HepG2 (cell line): ENCODE data around the gene SV2A. TPM values are rescaled to one million over a fixed set of nuclear protein-coding genes. Genes with fewer than 3 reads are reported as not detected.
A peak's percentile ranks its signal among the peaks of the same experiment; 100 is the strongest.

Source experiments
- ADNP ChIP-seq: sonication (generic); formaldehyde crosslinking; IDR thresholded peaks from 2 replicates; pipeline ENCODE4 v1.4.0; 2020; ENCODE audit warnings: missing genetic modification reagents
- CENPT ChIP-seq: sonication (generic); formaldehyde crosslinking; IDR thresholded peaks from 2 replicates; pipeline ENCODE4 v1.8.0; 2022; ENCODE audit warnings: low read depth, mild to moderate bottlenecking, moderate library complexity, missing genetic modification reagents
- EHMT2 ChIP-seq: fragments of 200-600 bp; sonication (generic); IDR thresholded peaks from 2 replicates; pipeline ENCODE4 v1.7.0; 2017; ENCODE audit warnings: antibody characterized with exemption, low read depth, low read length, borderline replicate concordance
- ETV5 ChIP-seq: IDR thresholded peaks from 2 replicates; pipeline ENCODE4 v1.6.1; 2018; ENCODE audit warnings: missing biosample characterization, missing genetic modification reagents, inconsistent platforms, borderline replicate concordance
- KLF16 ChIP-seq, 2 experiments: sonication (generic) in 1 of 2; formaldehyde crosslinking in 1 of 2; IDR thresholded peaks; 2 replicates each; pipeline versions ENCODE4 v1.6.1 to v1.8.0; 2016 to 2023; ENCODE audit warnings: missing genetic modification reagents in 2 of 2, missing compliant biosample characterization in 1 of 2
- MLLT10 ChIP-seq: sonication (generic); formaldehyde crosslinking; IDR thresholded peaks from 2 replicates; pipeline ENCODE4 v1.4.0; 2020; ENCODE audit warnings: missing genetic modification reagents
- NCOR1 ChIP-seq: fragments of 200-600 bp; sonication (generic); IDR thresholded peaks from 2 replicates; pipeline ENCODE4 v1.7.0; 2017; ENCODE audit warnings: antibody characterized with exemption, low read length, borderline replicate concordance
- NR2F2 ChIP-seq: IDR thresholded peaks from 2 replicates; pipeline ENCODE4 v1.6.1; 2012; ENCODE audit warnings: low read depth, inconsistent platforms, borderline replicate concordance
- SP4 ChIP-seq: sonication (generic); formaldehyde crosslinking; IDR thresholded peaks from 2 replicates; pipeline ENCODE4 v1.8.1; 2023; ENCODE audit warnings: mild to moderate bottlenecking, missing genetic modification reagents
- TCF12 ChIP-seq, 2 experiments: fragments of 450-650 bp in 1 of 2; sonication (generic) in 1 of 2; formaldehyde crosslinking in 1 of 2; IDR thresholded peaks; 2 replicates each; pipeline versions ENCODE4 v1.6.1 to v1.8.0; 2017 to 2022; ENCODE audit warnings: antibody characterized with exemption in 1 of 2, mild to moderate bottlenecking in 1 of 2, missing genetic modification reagents in 1 of 2, moderate library complexity in 1 of 2
- ZBTB21 ChIP-seq: sonication (generic); formaldehyde crosslinking; IDR thresholded peaks from 2 replicates; pipeline ENCODE4 v1.4.0; 2020; ENCODE audit warnings: missing genetic modification reagents
- ZNF205 ChIP-seq: IDR thresholded peaks from 2 replicates; pipeline ENCODE4 v1.6.1; 2018; ENCODE audit warnings: missing biosample characterization, missing genetic modification reagents
- ZNF317 ChIP-seq: sonication (generic); formaldehyde crosslinking; IDR thresholded peaks from 2 replicates; pipeline ENCODE4 v1.5.0; 2020; ENCODE audit warnings: mild to moderate bottlenecking, missing genetic modification reagents
- ZNF350 ChIP-seq: sonication (generic); formaldehyde crosslinking; IDR thresholded peaks from 2 replicates; pipeline ENCODE4 v1.4.0; 2020; ENCODE audit warnings: mild to moderate bottlenecking, low read depth, missing genetic modification reagents, borderline replicate concordance
- ZNF546 ChIP-seq: sonication (generic); formaldehyde crosslinking; conservative IDR thresholded peaks from 2 replicates; pipeline ENCODE4 v1.8.1; 2023; ENCODE audit warnings: mild to moderate bottlenecking, missing genetic modification reagents
- ZNF605 ChIP-seq: sonication (generic); formaldehyde crosslinking; IDR thresholded peaks from 2 replicates; pipeline ENCODE4 v1.8.0; 2022; ENCODE audit warnings: mild to moderate bottlenecking, missing genetic modification reagents
- ZNF709 ChIP-seq: sonication (generic); formaldehyde crosslinking; IDR thresholded peaks from 2 replicates; pipeline ENCODE4 v1.5.0; 2020; ENCODE audit warnings: mild to moderate bottlenecking, missing genetic modification reagents
- ZNF75D ChIP-seq: sonication (generic); formaldehyde crosslinking; IDR thresholded peaks from 2 replicates; pipeline ENCODE4 v1.8.1; 2023; ENCODE audit warnings: missing genetic modification reagents, mild to moderate bottlenecking, borderline replicate concordance
- ZNF768 ChIP-seq: sonication (generic); formaldehyde crosslinking; IDR thresholded peaks from 2 replicates; pipeline ENCODE4 v1.4.0; 2020; ENCODE audit warnings: missing genetic modification reagents
- ZNF781 ChIP-seq: sonication (generic); formaldehyde crosslinking; IDR thresholded peaks from 2 replicates; pipeline ENCODE4 v1.5.1; 2020; ENCODE audit warnings: borderline replicate concordance, mild to moderate bottlenecking, missing genetic modification reagents; ENCODE audit errors: not compliant biosample characterization
- polyA plus RNA-seq, 8 experiments: library from polyadenylated mRNA; depleted of rRNA in 3 of 8; stranded (reverse) in 7 of 8; unstranded in 1 of 8; fragments of >200 nt; fragmentation: Illumina TruSeq in 4 of 8; extraction: Trizol in 4 of 8; gene quantifications; 2 replicates each; pipeline versions ENCODE4 v1.2.1 to v1.2.3, GENCODE V29; 2011 to 2016; ENCODE audit warnings: low read depth in 4 of 8, missing spikeins in 1 of 8, mixed read lengths in 1 of 8; ENCODE audit not compliant: insufficient read depth in 1 of 8
- total RNA-seq, 5 experiments: library from RNA; depleted of rRNA; stranded (reverse); fragments of >200 nt; fragmentation: Illumina TruSeq; extraction: Trizol; gene quantifications; 2 replicates each; pipeline ENCODE4 v1.2.3, GENCODE V29; 2016; ENCODE audit warnings: low read depth in 1 of 5
- TF ChIP-seq, protein P1 (sequence below): sonication (generic); formaldehyde crosslinking; IDR thresholded peaks from 2 replicates; pipeline ENCODE4 v1.5.1; 2020; ENCODE audit warnings: missing genetic modification reagents, mild to moderate bottlenecking, borderline replicate concordance
- TF ChIP-seq, protein P2 (sequence below): sonication (generic); formaldehyde crosslinking; IDR thresholded peaks from 2 replicates; pipeline ENCODE4 v1.4.0; 2020; ENCODE audit warnings: missing genetic modification reagents
- TF ChIP-seq, protein P3 (sequence below), 2 experiments: sonication (generic) in 1 of 2; formaldehyde crosslinking in 1 of 2; IDR thresholded peaks; 2 replicates each; pipeline versions ENCODE4 v1.4.0 to v1.6.1; 2018 to 2020; ENCODE audit warnings: missing genetic modification reagents in 2 of 2, borderline replicate concordance in 1 of 2, low read depth in 1 of 2, mild to moderate bottlenecking in 1 of 2, missing biosample characterization in 1 of 2
- TF ChIP-seq, protein P4 (sequence below): sonication (generic); formaldehyde crosslinking; IDR thresholded peaks from 2 replicates; pipeline ENCODE4 v1.8.1; 2023; ENCODE audit warnings: missing genetic modification reagents, inconsistent platforms, borderline replicate concordance

Gene SV2A
- total and polyA plus RNA-seq, 2 of the 13 experiments (the other 11 are each of a cell fraction or from before 2014, with no cell fraction given): 0.84 to 1.9 TPM

DNA sequence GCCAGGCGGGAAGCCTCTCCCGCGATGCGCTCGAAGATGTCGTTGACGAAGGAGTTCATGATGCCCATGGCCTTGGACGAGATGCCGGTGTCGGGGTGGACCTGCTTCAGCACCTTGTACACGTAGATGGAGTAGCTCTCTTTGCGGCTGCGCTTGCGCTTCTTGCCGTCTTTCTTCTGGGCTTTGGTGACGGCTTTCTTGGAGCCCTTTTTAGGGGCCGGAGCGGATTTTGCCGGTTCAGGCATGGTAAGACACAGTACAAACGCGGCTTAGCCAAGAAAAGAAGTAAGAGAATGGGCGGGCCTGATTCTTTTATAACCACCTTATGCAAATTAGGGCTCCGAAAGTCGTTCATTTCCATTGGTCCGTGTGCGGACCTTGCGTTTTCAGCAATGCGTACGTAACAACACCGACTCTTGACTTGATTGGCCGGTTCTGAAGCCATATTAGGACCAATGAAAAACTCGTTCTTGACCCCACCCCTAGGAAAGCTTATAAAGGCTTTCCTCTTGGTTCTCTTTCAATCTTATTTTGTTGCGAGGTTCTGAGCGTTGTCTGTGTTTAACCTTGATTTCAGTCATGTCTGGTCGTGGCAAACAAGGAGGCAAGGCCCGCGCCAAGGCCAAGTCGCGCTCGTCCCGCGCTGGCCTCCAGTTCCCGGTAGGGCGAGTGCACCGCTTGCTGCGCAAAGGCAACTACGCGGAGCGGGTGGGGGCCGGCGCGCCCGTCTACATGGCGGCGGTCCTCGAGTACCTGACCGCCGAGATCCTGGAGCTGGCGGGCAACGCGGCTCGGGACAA, 31.0 kb downstream of the SV2A start (continued):
- TF ChIP-seq, protein P1, sequence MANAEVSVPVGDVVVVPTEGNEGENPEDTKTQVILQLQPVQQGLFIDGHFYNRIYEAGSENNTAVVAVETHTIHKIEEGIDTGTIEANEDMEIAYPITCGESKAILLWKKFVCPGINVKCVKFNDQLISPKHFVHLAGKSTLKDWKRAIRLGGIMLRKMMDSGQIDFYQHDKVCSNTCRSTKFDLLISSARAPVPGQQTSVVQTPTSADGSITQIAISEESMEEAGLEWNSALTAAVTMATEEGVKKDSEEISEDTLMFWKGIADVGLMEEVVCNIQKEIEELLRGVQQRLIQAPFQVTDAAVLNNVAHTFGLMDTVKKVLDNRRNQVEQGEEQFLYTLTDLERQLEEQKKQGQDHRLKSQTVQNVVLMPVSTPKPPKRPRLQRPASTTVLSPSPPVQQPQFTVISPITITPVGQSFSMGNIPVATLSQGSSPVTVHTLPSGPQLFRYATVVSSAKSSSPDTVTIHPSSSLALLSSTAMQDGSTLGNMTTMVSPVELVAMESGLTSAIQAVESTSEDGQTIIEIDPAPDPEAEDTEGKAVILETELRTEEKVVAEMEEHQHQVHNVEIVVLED (CRISPR knock-in tag): no peak; the same call in 1 of the 2 replicates
- peak; percentile 76 for TF ChIP-seq ZNF768 (CRISPR knock-in tag)
- TF ChIP-seq, protein P2, sequence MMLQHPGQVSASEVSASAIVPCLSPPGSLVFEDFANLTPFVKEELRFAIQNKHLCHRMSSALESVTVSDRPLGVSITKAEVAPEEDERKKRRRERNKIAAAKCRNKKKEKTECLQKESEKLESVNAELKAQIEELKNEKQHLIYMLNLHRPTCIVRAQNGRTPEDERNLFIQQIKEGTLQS (CRISPR knock-in tag): 0 out of 2 replicates have a peak, but pooled peaks have one; percentile 26
- TF ChIP-seq ZNF605 (CRISPR knock-in tag): peak; percentile 33; the same call in 1 of the 2 replicates
- TF ChIP-seq ETV5 (CRISPR knock-in tag): peak; percentile 29; the same call in 1 of the 2 replicates
- no peak for TF ChIP-seq EHMT2
- TF ChIP-seq, protein P3, sequence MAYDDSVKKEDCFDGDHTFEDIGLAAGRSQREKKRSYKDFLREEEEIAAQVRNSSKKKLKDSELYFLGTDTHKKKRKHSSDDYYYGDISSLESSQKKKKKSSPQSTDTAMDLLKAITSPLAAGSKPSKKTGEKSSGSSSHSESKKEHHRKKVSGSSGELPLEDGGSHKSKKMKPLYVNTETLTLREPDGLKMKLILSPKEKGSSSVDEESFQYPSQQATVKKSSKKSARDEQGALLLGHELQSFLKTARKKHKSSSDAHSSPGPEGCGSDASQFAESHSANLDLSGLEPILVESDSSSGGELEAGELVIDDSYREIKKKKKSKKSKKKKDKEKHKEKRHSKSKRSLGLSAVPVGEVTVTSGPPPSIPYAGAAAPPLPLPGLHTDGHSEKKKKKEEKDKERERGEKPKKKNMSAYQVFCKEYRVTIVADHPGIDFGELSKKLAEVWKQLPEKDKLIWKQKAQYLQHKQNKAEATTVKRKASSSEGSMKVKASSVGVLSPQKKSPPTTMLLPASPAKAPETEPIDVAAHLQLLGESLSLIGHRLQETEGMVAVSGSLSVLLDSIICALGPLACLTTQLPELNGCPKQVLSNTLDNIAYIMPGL (CRISPR knock-in tag; IDR thresholded peaks at IDR 0.05; ENCODE audit: borderline replicate concordance in 1 of 2, low read depth in 1 of 2): peak in 1 of 2 experiments; percentile 17; a peak in 1 of 4 replicates
- TF ChIP-seq NR2F2: no peak; the same call in 1 of the 2 replicates
- TF ChIP-seq, protein P4, sequence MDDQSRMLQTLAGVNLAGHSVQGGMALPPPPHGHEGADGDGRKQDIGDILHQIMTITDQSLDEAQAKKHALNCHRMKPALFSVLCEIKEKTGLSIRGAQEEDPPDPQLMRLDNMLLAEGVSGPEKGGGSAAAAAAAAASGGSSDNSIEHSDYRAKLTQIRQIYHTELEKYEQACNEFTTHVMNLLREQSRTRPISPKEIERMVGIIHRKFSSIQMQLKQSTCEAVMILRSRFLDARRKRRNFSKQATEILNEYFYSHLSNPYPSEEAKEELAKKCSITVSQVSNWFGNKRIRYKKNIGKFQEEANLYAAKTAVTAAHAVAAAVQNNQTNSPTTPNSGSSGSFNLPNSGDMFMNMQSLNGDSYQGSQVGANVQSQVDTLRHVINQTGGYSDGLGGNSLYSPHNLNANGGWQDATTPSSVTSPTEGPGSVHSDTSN (CRISPR knock-in tag): no peak
- no peak; the same call in 1 of the 2 replicates for TF ChIP-seq ZNF709 (CRISPR knock-in tag)
- TF ChIP-seq SP4 (CRISPR knock-in tag): peak; percentile 64; the same call in 1 of the 2 replicates
- TF ChIP-seq ZNF75D (CRISPR knock-in tag): no peak
- TF ChIP-seq CENPT (CRISPR knock-in tag): no peak; the same call in 1 of the 2 replicates
- TF ChIP-seq ZNF546 (CRISPR knock-in tag): no peak
- no peak for TF ChIP-seq ADNP
- TF ChIP-seq ZNF781 (CRISPR knock-in tag): no peak
- TF ChIP-seq ZNF350 (CRISPR knock-in tag): no peak; the same call in 1 of the 2 replicates
- no peak for TF ChIP-seq ZNF205
- TF ChIP-seq ZBTB21 (CRISPR knock-in tag): no peak
- no peak for TF ChIP-seq ZNF317 (CRISPR knock-in tag)
- TF ChIP-seq KLF16 (CRISPR knock-in tag; IDR thresholded peaks at IDR 0.05): peak in 1 of 2 experiments; percentile 80; a peak in 2 of 4 replicates
- no peak for TF ChIP-seq MLLT10 (CRISPR knock-in tag)
- no peak for TF ChIP-seq TCF12 (IDR thresholded peaks at IDR 0.05)
- no peak for TF ChIP-seq TCF12 (CRISPR knock-in tag; IDR thresholded peaks at IDR 0.05)
- no peak for TF ChIP-seq NCOR1
